HUES48 (cell line): ENCODE results near the gene ZYX.
"Not testable (repeated sequence)": the region's sequence is repeated elsewhere in the genome, so short reads cannot be mapped to it uniquely, and the experiment has no call there.

Experiments used
- H3K27ac ChIP-seq: one replicate; pipeline ENCODE4 v1.7.0; 2013; ENCODE audit warnings: low read depth, low read length, inconsistent platforms
- H3K27me3 ChIP-seq: 2 replicates; pipeline ENCODE4 v1.6.1; 2013; ENCODE audit warnings: mild to moderate bottlenecking, low read length; ENCODE audit not compliant: control insufficient read depth, insufficient read depth
- H3K36me3 ChIP-seq: 2 replicates; pipeline ENCODE4 v1.6.1; 2013; ENCODE audit warnings: low read length; ENCODE audit not compliant: control insufficient read depth, insufficient read depth
- H3K4me1 ChIP-seq: 2 replicates; pipeline ENCODE4 v1.6.1; 2013; ENCODE audit warnings: mild to moderate bottlenecking, low read length; ENCODE audit not compliant: control insufficient read depth, insufficient read depth
- H3K4me3 ChIP-seq: 2 replicates; pipeline ENCODE4 v1.5.1; 2013; ENCODE audit warnings: mild to moderate bottlenecking, low read depth, low read length
- H3K9ac ChIP-seq: 2 replicates; pipeline ENCODE4 v1.6.1; 2013; ENCODE audit warnings: mild to moderate bottlenecking, low read depth, low read length, moderate library complexity
- H3K9me3 ChIP-seq: 2 replicates; pipeline ENCODE4 v1.6.1; 2013; ENCODE audit warnings: low read length; ENCODE audit not compliant: control insufficient read depth, insufficient read depth

The ZYX gene

GRCh38 chr7:143405173-143406001 lies 24.2 kb downstream of the ZYX start:
- no peaks in the 10 kb centered on the region for H3K27me3 ChIP-seq
- peaks cover 41% of the 10 kb centered on the region for H3K4me1 ChIP-seq
- H3K4me3 ChIP-seq = peak overlapping the region; percentile 28
- no peaks in the 10 kb centered on the region for H3K9me3 ChIP-seq
- no peak overlapping the region for H3K9ac ChIP-seq
- H3K27ac ChIP-seq = peak overlapping the region; percentile 84
- peaks cover 45% of the 10 kb centered on the region for H3K36me3 ChIP-seq

GRCh38 chr7:143406002-143406357 lies 24.8 kb downstream of the ZYX start:
- H3K9ac ChIP-seq = no peak overlapping the region
- H3K9me3 ChIP-seq = no peaks in the 10 kb centered on the region
- peak overlapping the region; percentile 88 for H3K4me3 ChIP-seq
- no peaks in the 10 kb centered on the region for H3K27me3 ChIP-seq
- peaks cover 43% of the 10 kb centered on the region for H3K4me1 ChIP-seq
- H3K27ac ChIP-seq = peak overlapping the region; percentile 84
- H3K36me3 ChIP-seq = peaks cover 39% of the 10 kb centered on the region

GRCh38 chr7:143407287-143408251 lies 26.4 kb downstream of the ZYX start:
- Histone ChIP-seq H3K9me3 (no peaks in the 10 kb centered on the region), H3K9ac (peak overlapping the region; percentile 82), H3K36me3 (peaks cover 25% of the 10 kb centered on the region), H3K27ac (peak overlapping the region; percentile 84), H3K4me3 (peak overlapping the region; percentile 88), H3K4me1 (peaks cover 59% of the 10 kb centered on the region), H3K27me3 (no peaks in the 10 kb centered on the region)

GRCh38 chr7:143408252-143408685 lies 27.1 kb downstream of the ZYX start:
- H3K9ac ChIP-seq = peak overlapping the region; percentile 82
- peaks cover 23% of the 10 kb centered on the region for H3K36me3 ChIP-seq
- H3K27me3 ChIP-seq = no peaks in the 10 kb centered on the region
- H3K27ac ChIP-seq = peak overlapping the region; percentile 84
- H3K4me1 ChIP-seq = peaks cover 66% of the 10 kb centered on the region
- no peaks in the 10 kb centered on the region for H3K9me3 ChIP-seq
- peak overlapping the region; percentile 88 for H3K4me3 ChIP-seq

- H3K4me3 ChIP-seq = peak within 1 kb of the TSS; percentile 88
- H3K9me3 ChIP-seq = no peaks in the 10 kb centered on the region
- H3K27me3 ChIP-seq = no peaks in the 10 kb centered on the region
- peak within 1 kb of the TSS; percentile 84 for H3K27ac ChIP-seq
- peaks cover 70% of the 10 kb centered on the region for H3K4me1 ChIP-seq
- peaks cover 16% of the 10 kb centered on the region for H3K36me3 ChIP-seq
- peak within 1 kb of the TSS; percentile 82 for H3K9ac ChIP-seq
These were observed 27.8 kb downstream of the ZYX start, which contains the start of gene EPHA1 for GRCh38 chr7:143408686-143409561. Gene EPHA1 (minus strand): TSS chr7:143408856. CDS start chr7:143408805, 51 bp downstream.

- Histone ChIP-seq H3K4me1 (peaks cover 71% of the 10 kb centered on the region), H3K36me3 (peaks cover 8% of the 10 kb centered on the region), H3K27ac (peak overlapping the region; percentile 86), H3K27me3 (no peaks in the 10 kb centered on the region), H3K9ac (peak overlapping the region; percentile 27; the same call in 1 of the 2 replicates), H3K9me3 (no peaks in the 10 kb centered on the region), H3K4me3 (0 out of 2 replicates have a peak overlapping the region, but pooled peaks have one; percentile 20)
These were observed 29.4 kb downstream of the ZYX start for GRCh38 chr7:143410521-143411004.

GRCh38 chr7:143411976-143412708 lies 31.0 kb downstream of the ZYX start:
- H3K9me3 ChIP-seq = no peaks in the 10 kb centered on the region
- no peaks in the 10 kb centered on the region for H3K36me3 ChIP-seq
- peaks cover 65% of the 10 kb centered on the region for H3K4me1 ChIP-seq
- H3K4me3 ChIP-seq = no peak overlapping the region
- no peak overlapping the region for H3K27ac ChIP-seq
- no peak overlapping the region for H3K9ac ChIP-seq
- no peaks in the 10 kb centered on the region for H3K27me3 ChIP-seq

GRCh38 chr7:143413123-143413522 lies 32.0 kb downstream of the ZYX start:
- Histone ChIP-seq H3K36me3 (no peaks in the 10 kb centered on the region), H3K4me3 (no peak overlapping the region), H3K4me1 (peaks cover 66% of the 10 kb centered on the region), H3K9ac (no peak overlapping the region), H3K9me3 (no peaks in the 10 kb centered on the region), H3K27me3 (no peaks in the 10 kb centered on the region), H3K27ac (peak overlapping the region; percentile 42)

GRCh38 chr7:143415209-143415608 lies 34.1 kb downstream of the ZYX start:
- H3K9ac ChIP-seq, H3K36me3 ChIP-seq, H3K4me3 ChIP-seq, H3K9me3 ChIP-seq, H3K27me3 ChIP-seq, H3K27ac ChIP-seq: not testable (repeated sequence)
- H3K4me1 ChIP-seq = peaks cover 55% of the 10 kb centered on the region
